K562 (cell line): ENCODE data around the gene SDK1.

Experiments used
- NRF1 ChIP-seq, 2 experiments: fragments of 450-650 bp; IDR thresholded peaks in 1 of 2; conservative IDR thresholded peaks in 1 of 2; 2 replicates each; pipeline ENCODE4 v1.6.1; 2014; ENCODE audit warnings: mild to moderate bottlenecking in 2 of 2
- TF ChIP-seq, protein P1 (sequence below): fragments of 250-450 bp; sonication (Bioruptor Pico); IDR thresholded peaks from 2 replicates; pipeline ENCODE4 v1.5.0; 2020; ENCODE audit warnings: mild to moderate bottlenecking, borderline replicate concordance

DNA sequence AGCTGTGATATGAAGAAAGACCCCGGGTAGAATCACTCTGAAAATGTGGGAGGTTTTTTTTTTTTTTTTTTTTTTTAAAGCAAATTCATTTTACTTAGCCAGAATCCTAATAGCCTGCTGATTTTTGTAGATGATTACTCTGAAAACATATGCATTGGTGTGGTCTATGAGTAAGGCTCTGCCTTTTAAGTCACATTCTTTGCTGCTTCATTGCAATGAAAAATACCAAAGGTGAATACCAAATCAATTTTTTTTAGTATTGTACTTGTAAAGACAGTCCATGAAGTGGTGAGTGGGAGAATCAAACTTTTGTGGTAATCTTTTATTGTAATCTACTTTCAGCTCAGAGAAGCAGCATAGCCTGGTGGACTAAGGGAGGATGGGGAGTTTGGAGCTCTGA, 130.3 kb downstream of the SDK1 start:
- TF ChIP-seq NRF1 (conservative IDR thresholded peaks at IDR 0.05 in 1 of 2, IDR thresholded peaks at IDR 0.05 in 1 of 2) = no peak
- TF ChIP-seq, protein P1, sequence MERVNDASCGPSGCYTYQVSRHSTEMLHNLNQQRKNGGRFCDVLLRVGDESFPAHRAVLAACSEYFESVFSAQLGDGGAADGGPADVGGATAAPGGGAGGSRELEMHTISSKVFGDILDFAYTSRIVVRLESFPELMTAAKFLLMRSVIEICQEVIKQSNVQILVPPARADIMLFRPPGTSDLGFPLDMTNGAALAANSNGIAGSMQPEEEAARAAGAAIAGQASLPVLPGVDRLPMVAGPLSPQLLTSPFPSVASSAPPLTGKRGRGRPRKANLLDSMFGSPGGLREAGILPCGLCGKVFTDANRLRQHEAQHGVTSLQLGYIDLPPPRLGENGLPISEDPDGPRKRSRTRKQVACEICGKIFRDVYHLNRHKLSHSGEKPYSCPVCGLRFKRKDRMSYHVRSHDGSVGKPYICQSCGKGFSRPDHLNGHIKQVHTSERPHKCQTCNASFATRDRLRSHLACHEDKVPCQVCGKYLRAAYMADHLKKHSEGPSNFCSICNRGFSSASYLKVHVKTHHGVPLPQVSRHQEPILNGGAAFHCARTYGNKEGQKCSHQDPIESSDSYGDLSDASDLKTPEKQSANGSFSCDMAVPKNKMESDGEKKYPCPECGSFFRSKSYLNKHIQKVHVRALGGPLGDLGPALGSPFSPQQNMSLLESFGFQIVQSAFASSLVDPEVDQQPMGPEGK (CRISPR knock-in tag) = no peak
